H1 (cell line): ENCODE measurements around the gene TRIOBP. TPM values are rescaled to one million over a fixed set of nuclear protein-coding genes. Genes with fewer than 3 reads are reported as not detected.

ENCODE experiments used
- BCL11A ChIP-seq, 2 experiments: IDR thresholded peaks; one replicate each; pipeline ENCODE4 v1.6.1; 2011; ENCODE audit warnings: low read depth in 2 of 2, low read length in 2 of 2, mild to moderate bottlenecking in 2 of 2
- EGR1 ChIP-seq: IDR thresholded peaks from 2 replicates; pipeline ENCODE4 v1.6.1; 2011; ENCODE audit warnings: low read depth, low read length, borderline replicate concordance
- NANOG ChIP-seq: IDR thresholded peaks from 2 replicates; pipeline ENCODE4 v1.6.1; 2011; ENCODE audit warnings: low read length, low read depth, mild to moderate bottlenecking, inconsistent platforms; ENCODE audit not compliant: insufficient read depth, poor library complexity, severe bottlenecking
- RFX5 ChIP-seq: IDR thresholded peaks from 2 replicates; pipeline ENCODE4 v1.6.1; 2011; ENCODE audit warnings: low read depth, low read length, improper control_type of control experiment, borderline replicate concordance
- SAP30 ChIP-seq: fragments of 300-600 bp; sonication (generic); IDR thresholded peaks from 2 replicates; pipeline ENCODE4 v1.7.1; 2012; ENCODE audit warnings: low read length, moderate library complexity, mild to moderate bottlenecking, inconsistent platforms; ENCODE audit not compliant: insufficient read depth, insufficient replicate concordance
- SP1 ChIP-seq: IDR thresholded peaks from 2 replicates; pipeline ENCODE4 v1.6.1; 2011; ENCODE audit warnings: low read depth, low read length
- polyA plus RNA-seq, 7 experiments: library from polyadenylated mRNA; depleted of rRNA in 3 of 7; stranded (reverse) in 5 of 7; unstranded in 2 of 7; fragments of >200 nt in 5 of 7; fragments of 200-250 nt in 2 of 7; gene quantifications; 1 replicate in 5 of 7; 2 replicates in 1 of 7; 4 replicates in 1 of 7; pipeline versions ENCODE4 v1.2.1 to v1.2.3, GENCODE V29; 2011 to 2013; ENCODE audit warnings: missing spikeins in 2 of 7, mixed read lengths in 2 of 7
- total RNA-seq: library from RNA; stranded (reverse); fragmentation: NEBNext Ultra II Directional; extraction: Animal tissue kit (Norgen Biotek cat#: 25700); gene quantifications from 2 replicates; pipeline ENCODE4 v1.2.1, GENCODE V29; 2021

Gene TRIOBP
- total and polyA plus RNA-seq, 2 of the 8 experiments (the other 6 are each of a cell fraction or from before 2014, with no cell fraction given): 18.2 to 27.3 TPM

GRCh38 chr22:37650463-37651136 is 46.2 kb upstream of the TRIOBP start (continued):
- TF ChIP-seq NANOG (no peak), EGR1 (no peak), BCL11A (IDR thresholded peaks at IDR 0.05; ENCODE audit: low read depth in 2 of 2, low read length in 2 of 2) (no peak), RFX5 (no peak), SP1 (no peak), SAP30 (no peak)
- TF ChIP-seq, all 59 proteins: peak for 0
